ENCODE measurements around the gene TYRO3. TPM values are rescaled to one million over a fixed set of nuclear protein-coding genes. Genes with fewer than 3 reads are reported as not detected.

Gene TYRO3
- 10 to 100 TPM; 35.9 to 47.1 (median 43.2) TPM for polyA plus RNA-seq (ENCODE audit: insufficient read depth in 1 of 5, insufficient read length in 5 of 5, low replicate concordance in 1 of 5)
- long read RNA-seq, donor 1, full-length matches to known transcripts, result 22 of 22 reads
- long read RNA-seq, donor 1, partial matches to known transcripts, result 0 of 22 reads
- long read RNA-seq, donor 1, other reads (novel, unspliced or antisense), result 0 of 22 reads
- long read RNA-seq, donor 2, full-length matches to known transcripts, result 7 of 7 reads
- long read RNA-seq, donor 2, partial matches to known transcripts, result 0 of 7 reads
- long read RNA-seq, donor 2, other reads (novel, unspliced or antisense), result 0 of 7 reads
- long read RNA-seq, donor 3, full-length matches to known transcripts, result 16 of 16 reads
- long read RNA-seq, donor 3, partial matches to known transcripts, result 0 of 16 reads
- long read RNA-seq, donor 3, other reads (novel, unspliced or antisense), result 0 of 16 reads
- long read RNA-seq, donor 4, full-length matches to known transcripts, result 11 of 11 reads
- long read RNA-seq, donor 4, partial matches to known transcripts, result 0 of 11 reads
- long read RNA-seq, donor 4, other reads (novel, unspliced or antisense), result 0 of 11 reads
- long read RNA-seq, donor 5, full-length matches to known transcripts, result 17 of 17 reads
- long read RNA-seq, donor 5, partial matches to known transcripts, result 0 of 17 reads
- long read RNA-seq, donor 5, other reads (novel, unspliced or antisense), result 0 of 17 reads
- long read RNA-seq, donor 6, full-length matches to known transcripts, result 17 of 17 reads
- long read RNA-seq, donor 6, partial matches to known transcripts, result 0 of 17 reads
- long read RNA-seq, donor 6, other reads (novel, unspliced or antisense), result 0 of 17 reads
- long read RNA-seq, donor 7, full-length matches to known transcripts, result 6 of 6 reads
- long read RNA-seq, donor 7, partial matches to known transcripts, result 0 of 6 reads
- long read RNA-seq, donor 7, other reads (novel, unspliced or antisense), result 0 of 6 reads
- long read RNA-seq, donor 8, full-length matches to known transcripts, result 6 of 6 reads
- long read RNA-seq, donor 8, partial matches to known transcripts, result 0 of 6 reads
- long read RNA-seq, donor 8, other reads (novel, unspliced or antisense), result 0 of 6 reads

GRCh38 chr15:41558400-41559238, at the start of gene TYRO3:
TSS of gene TYRO3 (plus strand) at chr15:41559212. CDS start at chr15:41559258, 46 bp downstream.
- DNase-seq, result no peak

GRCh38 chr15:41510728-41511127, 48.3 kb upstream of the TYRO3 start:
- no peak for DNase-seq

GRCh38 chr15:41511331-41511898, 47.6 kb upstream of the TYRO3 start:
- DNase-seq, result no peak

GRCh38 chr15:41511899-41512369, 47.1 kb upstream of the TYRO3 start:
- DNase-seq, result no peak

GRCh38 chr15:41512512-41512939, 46.5 kb upstream of the TYRO3 start:
- DNase-seq, result no peak

- DNase-seq, result no peak
Measured at GRCh38 chr15:41512940-41513505, 46.0 kb upstream of the TYRO3 start.

GRCh38 chr15:41513506-41514227, 45.3 kb upstream of the TYRO3 start, which contains the start of gene LTK:
TSS of gene LTK (minus strand) at chr15:41513827. CDS start at chr15:41513709, 118 bp downstream.
- peak in 1 of 2 donors; percentile 46 for DNase-seq

GRCh38 chr15:41517895-41518449, 41.0 kb upstream of the TYRO3 start:
- no peak for DNase-seq

- DNase-seq, result no peak
Measured at GRCh38 chr15:41520636-41521035, 38.4 kb upstream of the TYRO3 start.

GRCh38 chr15:41521614-41522013, 37.4 kb upstream of the TYRO3 start:
- no peak for DNase-seq

- DNase-seq, result no peak
Measured at GRCh38 chr15:41523097-41523496, 35.9 kb upstream of the TYRO3 start.

GRCh38 chr15:41530363-41530956, 28.6 kb upstream of the TYRO3 start:
- no peak for DNase-seq

- no peak for DNase-seq
Measured at GRCh38 chr15:41535544-41535943, 23.5 kb upstream of the TYRO3 start.

- DNase-seq, result no peak
Measured at GRCh38 chr15:41536866-41537265, 22.1 kb upstream of the TYRO3 start.

- DNase-seq, result no peak
Measured at GRCh38 chr15:41543521-41543870, 15.5 kb upstream of the TYRO3 start.

- DNase-seq, result no peak
Measured at GRCh38 chr15:41544650-41545015, 14.4 kb upstream of the TYRO3 start.

GRCh38 chr15:41545218-41545617, 13.8 kb upstream of the TYRO3 start:
- DNase-seq, result no peak

GRCh38 chr15:41546851-41547786, 11.9 kb upstream of the TYRO3 start:
- DNase-seq, result no peak
